MM.1S (cell line): Measurements from ENCODE around the gene TRIM5.

ENCODE experiments used
- EZH2 ChIP-seq: fragments of 300-600 bp; sonication (generic); optimal IDR thresholded peaks from 2 replicates; pipeline ENCODE3; 2017; ENCODE audit warnings: low read depth, mild to moderate bottlenecking, antibody characterized with exemption, low read length, mixed read lengths
- EZH2phosphoT487 ChIP-seq: fragments of 300-600 bp; sonication (generic); IDR thresholded peaks from 2 replicates; pipeline ENCODE4 v1.6.1; 2018; ENCODE audit warnings: antibody characterized with exemption, low read length
- TF ChIP-seq, protein P1 (sequence below): fragments of 300-600 bp; sonication (generic); IDR thresholded peaks from 2 replicates; pipeline ENCODE4 v1.5.1; 2016; ENCODE audit warnings: antibody characterized with exemption, low read length, mixed read lengths

DNA sequence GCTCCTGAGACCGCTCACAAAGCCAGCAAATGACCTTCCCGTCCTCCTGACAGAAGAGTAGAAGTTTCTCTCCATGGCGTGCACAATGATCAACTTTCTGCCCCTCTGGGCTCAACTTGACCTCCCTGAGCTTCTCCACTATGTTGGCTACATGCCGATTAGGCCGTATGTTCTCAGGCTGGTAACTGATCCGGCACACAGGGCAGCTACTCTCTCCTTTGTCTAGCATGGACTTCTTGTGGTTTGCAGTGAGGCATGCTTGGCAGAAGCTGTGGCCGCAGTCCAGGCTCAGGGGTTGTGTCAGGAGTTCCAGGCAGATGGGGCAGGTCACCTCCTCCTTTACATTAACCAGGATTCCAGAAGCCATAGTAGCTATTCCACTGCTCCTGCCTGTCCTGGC, 5.1 kb downstream of the TRIM5 start:
- TF ChIP-seq, protein P1, sequence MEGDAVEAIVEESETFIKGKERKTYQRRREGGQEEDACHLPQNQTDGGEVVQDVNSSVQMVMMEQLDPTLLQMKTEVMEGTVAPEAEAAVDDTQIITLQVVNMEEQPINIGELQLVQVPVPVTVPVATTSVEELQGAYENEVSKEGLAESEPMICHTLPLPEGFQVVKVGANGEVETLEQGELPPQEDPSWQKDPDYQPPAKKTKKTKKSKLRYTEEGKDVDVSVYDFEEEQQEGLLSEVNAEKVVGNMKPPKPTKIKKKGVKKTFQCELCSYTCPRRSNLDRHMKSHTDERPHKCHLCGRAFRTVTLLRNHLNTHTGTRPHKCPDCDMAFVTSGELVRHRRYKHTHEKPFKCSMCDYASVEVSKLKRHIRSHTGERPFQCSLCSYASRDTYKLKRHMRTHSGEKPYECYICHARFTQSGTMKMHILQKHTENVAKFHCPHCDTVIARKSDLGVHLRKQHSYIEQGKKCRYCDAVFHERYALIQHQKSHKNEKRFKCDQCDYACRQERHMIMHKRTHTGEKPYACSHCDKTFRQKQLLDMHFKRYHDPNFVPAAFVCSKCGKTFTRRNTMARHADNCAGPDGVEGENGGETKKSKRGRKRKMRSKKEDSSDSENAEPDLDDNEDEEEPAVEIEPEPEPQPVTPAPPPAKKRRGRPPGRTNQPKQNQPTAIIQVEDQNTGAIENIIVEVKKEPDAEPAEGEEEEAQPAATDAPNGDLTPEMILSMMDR, result no peak
- no peak for TF ChIP-seq EZH2
- TF ChIP-seq EZH2phosphoT487, result no peak
